SK-N-SH (cell line): ENCODE results near the gene ITGA8. TPM values are rescaled to one million over a fixed set of nuclear protein-coding genes. Genes with fewer than 3 reads are reported as not detected.

Source experiments
- CTCF ChIA-PET: fragments of 300-600, 350-600 bp; formaldehyde crosslinking; extraction: SDS; loops from one replicate; lab custom pipeline; 2021; lab: Yijun Ruan, JAX
- POLR2A ChIA-PET: fragments of 350-600 bp; sonication (Branson Sonifier 250); formaldehyde crosslinking; extraction: SDS; loops from one replicate; lab custom pipeline; 2020; ENCODE audit warnings: antibody characterized with exemption, inconsistent platforms; lab: Yijun Ruan, JAX
- DNase-seq: peaks from one replicate; pipeline ENCODE4 v3.0.0; 2012
- H2AFZ ChIP-seq: fragments of 200-600 bp; sonication (generic); 2 replicates; pipeline ENCODE4 v1.8.1; 2016; ENCODE audit warnings: antibody characterized with exemption, mild to moderate bottlenecking, low read depth
- H3F3A ChIP-seq: fragments of 200-600 bp; sonication (generic); replicated peaks from 2 replicates; pipeline ENCODE3; 2016; ENCODE audit warnings: antibody characterized with exemption, mild to moderate bottlenecking; ENCODE audit not compliant: insufficient read depth
- H3K27ac ChIP-seq, 2 experiments: fragments of 200-500 bp in 1 of 2; fragments of 200-600 bp in 1 of 2; sonication (Bioruptor generic) in 1 of 2; sonication (generic), shearing (Covaris generic) in 1 of 2; 2 replicates each; pipeline versions ENCODE4 v1.5.1 to v1.6.1; 2014 to 2016; ENCODE audit warnings: low read depth in 2 of 2, inconsistent platforms in 1 of 2, low read length in 1 of 2, mild to moderate bottlenecking in 1 of 2, mixed read lengths in 1 of 2
- H3K27me3 ChIP-seq: fragments of 200-600 bp; sonication (generic), shearing (Covaris generic); 2 replicates; pipeline ENCODE4 v1.6.1; 2016; ENCODE audit warnings: mixed run types; ENCODE audit not compliant: insufficient read depth
- H3K36me3 ChIP-seq, 2 experiments: fragments of 200-500 bp in 1 of 2; fragments of 200-600 bp in 1 of 2; sonication (Bioruptor generic) in 1 of 2; sonication (generic) in 1 of 2; replicated peaks in 1 of 2; 2 replicates each; pipeline versions ENCODE3 to v1.5.1; 2014 to 2016; ENCODE audit warnings: low read length in 1 of 2, mild to moderate bottlenecking in 1 of 2; ENCODE audit not compliant: insufficient read depth in 2 of 2, control insufficient read depth in 1 of 2
- H3K4me1 ChIP-seq, 2 experiments: fragments of 200-500 bp in 1 of 2; fragments of 200-600 bp in 1 of 2; sonication (Bioruptor generic) in 1 of 2; sonication (generic), shearing (Covaris generic) in 1 of 2; 2 replicates each; pipeline versions ENCODE4 v1.5.1 to v1.6.1; 2014 to 2016; ENCODE audit warnings: low read depth in 1 of 2, low read length in 1 of 2, mixed run types in 1 of 2; ENCODE audit not compliant: insufficient read depth in 2 of 2, control insufficient read depth in 1 of 2
- H3K4me2 ChIP-seq: fragments of 200-600 bp; sonication (generic), shearing (Covaris generic); 2 replicates; pipeline ENCODE4 v1.6.1; 2017; ENCODE audit warnings: mixed run types
- H3K4me3 ChIP-seq, 2 experiments: fragments of 200-500 bp in 1 of 2; fragments of 200-600 bp in 1 of 2; sonication (Bioruptor generic) in 1 of 2; sonication (generic), shearing (Covaris generic) in 1 of 2; 2 replicates each; pipeline versions ENCODE4 v1.5.1 to v1.8.1; 2014 to 2016; ENCODE audit warnings: low read depth in 2 of 2, inconsistent platforms in 1 of 2, low read length in 1 of 2, mild to moderate bottlenecking in 1 of 2, mixed read lengths in 1 of 2, moderate library complexity in 1 of 2
- H3K79me2 ChIP-seq: fragments of 200-600 bp; sonication (generic); 2 replicates; pipeline ENCODE4 v1.8.1; 2017; ENCODE audit warnings: mild to moderate bottlenecking; ENCODE audit not compliant: insufficient read depth
- H3K9ac ChIP-seq: fragments of 200-600 bp; sonication (generic); 2 replicates; pipeline ENCODE4 v1.6.1; 2017; ENCODE audit warnings: mixed run types
- H3K9me2 ChIP-seq: fragments of 200-600 bp; sonication (generic); 2 replicates; pipeline ENCODE4 v1.6.1; 2017; ENCODE audit warnings: mixed run types
- H3K9me3 ChIP-seq: fragments of 200-600 bp; sonication (generic); 2 replicates; pipeline ENCODE4 v1.6.1; 2017; ENCODE audit warnings: mixed run types, mild to moderate bottlenecking, moderate library complexity
- H4K20me1 ChIP-seq: fragments of 200-600 bp; sonication (generic); 2 replicates; pipeline ENCODE4 v1.6.1; 2017; ENCODE audit warnings: mild to moderate bottlenecking, mixed run types; ENCODE audit not compliant: insufficient read depth
- EP300 ChIP-seq, 2 experiments: IDR thresholded peaks; 2 replicates each; pipeline versions ENCODE4 v1.4.0 to v1.6.1; 2012; ENCODE audit warnings: borderline replicate concordance in 1 of 2, low read depth in 1 of 2, low read length in 1 of 2
- FOXM1 ChIP-seq: IDR thresholded peaks from 2 replicates; pipeline ENCODE4 v1.4.0; 2012; ENCODE audit warnings: low read depth, mild to moderate bottlenecking
- GATA2 ChIP-seq: sonication (generic); formaldehyde crosslinking; IDR thresholded peaks from 2 replicates; pipeline ENCODE4 v1.5.0; 2020; ENCODE audit warnings: mild to moderate bottlenecking, missing genetic modification reagents
- NRF1 ChIP-seq: IDR thresholded peaks from 2 replicates; pipeline ENCODE4 v1.6.1; 2012; ENCODE audit warnings: low read depth, mild to moderate bottlenecking, low read length
- RAD21 ChIP-seq: IDR thresholded peaks from 2 replicates; pipeline ENCODE4 v1.6.1; 2012; ENCODE audit warnings: mild to moderate bottlenecking, low read length
- TAF1 ChIP-seq: IDR thresholded peaks from 2 replicates; pipeline ENCODE4 v1.6.1; 2012; ENCODE audit warnings: low read depth, mild to moderate bottlenecking, low read length, moderate library complexity, borderline replicate concordance
- WGBS: methylation state at CpG from one replicate; pipeline ENCODE4 v1.1.6; 2017; ENCODE audit warnings: low lambda C conversion rate; 5-methylcytosine and 5-hydroxymethylcytosine counted together
- polyA plus RNA-seq, 3 experiments: library from polyadenylated mRNA; depleted of rRNA; stranded (reverse); fragments of >200 nt; gene quantifications; 2 replicates each; pipeline ENCODE4 v1.2.3, GENCODE V29; 2012
- TF ChIP-seq, protein P1 (sequence below): IDR thresholded peaks from 2 replicates; pipeline ENCODE4 v1.4.0; 2012; ENCODE audit warnings: low read depth
- TF ChIP-seq, protein P2 (sequence below): IDR thresholded peaks from 2 replicates; pipeline ENCODE4 v1.4.0; 2012; ENCODE audit warnings: low read depth, borderline replicate concordance
- TF ChIP-seq, protein P3 (sequence below): IDR thresholded peaks from 2 replicates; pipeline ENCODE4 v1.6.1; 2012; ENCODE audit warnings: mild to moderate bottlenecking, low read depth, low read length, moderate library complexity
- TF ChIP-seq, protein P4 (sequence below): fragments of 150-350 bp; IDR thresholded peaks from 2 replicates; pipeline ENCODE4 v1.6.1; 2016; ENCODE audit warnings: mild to moderate bottlenecking, low read depth, low read length

The ITGA8 gene
- polyA plus RNA-seq, 1 of the 3 experiments (the other 2 are of a cell fraction): not detected

GRCh38 chr10:15588635-15589508 is 130.8 kb downstream of the ITGA8 start:
- TF ChIP-seq, protein P1, sequence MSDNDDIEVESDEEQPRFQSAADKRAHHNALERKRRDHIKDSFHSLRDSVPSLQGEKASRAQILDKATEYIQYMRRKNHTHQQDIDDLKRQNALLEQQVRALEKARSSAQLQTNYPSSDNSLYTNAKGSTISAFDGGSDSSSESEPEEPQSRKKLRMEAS: no peak
- TF ChIP-seq NRF1: no peak
- TF ChIP-seq, protein P2, sequence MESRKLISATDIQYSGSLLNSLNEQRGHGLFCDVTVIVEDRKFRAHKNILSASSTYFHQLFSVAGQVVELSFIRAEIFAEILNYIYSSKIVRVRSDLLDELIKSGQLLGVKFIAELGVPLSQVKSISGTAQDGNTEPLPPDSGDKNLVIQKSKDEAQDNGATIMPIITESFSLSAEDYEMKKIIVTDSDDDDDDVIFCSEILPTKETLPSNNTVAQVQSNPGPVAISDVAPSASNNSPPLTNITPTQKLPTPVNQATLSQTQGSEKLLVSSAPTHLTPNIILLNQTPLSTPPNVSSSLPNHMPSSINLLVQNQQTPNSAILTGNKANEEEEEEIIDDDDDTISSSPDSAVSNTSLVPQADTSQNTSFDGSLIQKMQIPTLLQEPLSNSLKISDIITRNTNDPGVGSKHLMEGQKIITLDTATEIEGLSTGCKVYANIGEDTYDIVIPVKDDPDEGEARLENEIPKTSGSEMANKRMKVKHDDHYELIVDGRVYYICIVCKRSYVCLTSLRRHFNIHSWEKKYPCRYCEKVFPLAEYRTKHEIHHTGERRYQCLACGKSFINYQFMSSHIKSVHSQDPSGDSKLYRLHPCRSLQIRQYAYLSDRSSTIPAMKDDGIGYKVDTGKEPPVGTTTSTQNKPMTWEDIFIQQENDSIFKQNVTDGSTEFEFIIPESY: no peak
- TF ChIP-seq, protein P3, sequence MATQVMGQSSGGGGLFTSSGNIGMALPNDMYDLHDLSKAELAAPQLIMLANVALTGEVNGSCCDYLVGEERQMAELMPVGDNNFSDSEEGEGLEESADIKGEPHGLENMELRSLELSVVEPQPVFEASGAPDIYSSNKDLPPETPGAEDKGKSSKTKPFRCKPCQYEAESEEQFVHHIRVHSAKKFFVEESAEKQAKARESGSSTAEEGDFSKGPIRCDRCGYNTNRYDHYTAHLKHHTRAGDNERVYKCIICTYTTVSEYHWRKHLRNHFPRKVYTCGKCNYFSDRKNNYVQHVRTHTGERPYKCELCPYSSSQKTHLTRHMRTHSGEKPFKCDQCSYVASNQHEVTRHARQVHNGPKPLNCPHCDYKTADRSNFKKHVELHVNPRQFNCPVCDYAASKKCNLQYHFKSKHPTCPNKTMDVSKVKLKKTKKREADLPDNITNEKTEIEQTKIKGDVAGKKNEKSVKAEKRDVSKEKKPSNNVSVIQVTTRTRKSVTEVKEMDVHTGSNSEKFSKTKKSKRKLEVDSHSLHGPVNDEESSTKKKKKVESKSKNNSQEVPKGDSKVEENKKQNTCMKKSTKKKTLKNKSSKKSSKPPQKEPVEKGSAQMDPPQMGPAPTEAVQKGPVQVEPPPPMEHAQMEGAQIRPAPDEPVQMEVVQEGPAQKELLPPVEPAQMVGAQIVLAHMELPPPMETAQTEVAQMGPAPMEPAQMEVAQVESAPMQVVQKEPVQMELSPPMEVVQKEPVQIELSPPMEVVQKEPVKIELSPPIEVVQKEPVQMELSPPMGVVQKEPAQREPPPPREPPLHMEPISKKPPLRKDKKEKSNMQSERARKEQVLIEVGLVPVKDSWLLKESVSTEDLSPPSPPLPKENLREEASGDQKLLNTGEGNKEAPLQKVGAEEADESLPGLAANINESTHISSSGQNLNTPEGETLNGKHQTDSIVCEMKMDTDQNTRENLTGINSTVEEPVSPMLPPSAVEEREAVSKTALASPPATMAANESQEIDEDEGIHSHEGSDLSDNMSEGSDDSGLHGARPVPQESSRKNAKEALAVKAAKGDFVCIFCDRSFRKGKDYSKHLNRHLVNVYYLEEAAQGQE: no peak
- no peak for TF ChIP-seq TAF1
- no peak for TF ChIP-seq EP300 (IDR thresholded peaks at IDR 0.05; ENCODE audit: borderline replicate concordance in 1 of 2, low read depth in 1 of 2, low read length in 1 of 2)
- TF ChIP-seq GATA2: no peak
- TF ChIP-seq, protein P4, sequence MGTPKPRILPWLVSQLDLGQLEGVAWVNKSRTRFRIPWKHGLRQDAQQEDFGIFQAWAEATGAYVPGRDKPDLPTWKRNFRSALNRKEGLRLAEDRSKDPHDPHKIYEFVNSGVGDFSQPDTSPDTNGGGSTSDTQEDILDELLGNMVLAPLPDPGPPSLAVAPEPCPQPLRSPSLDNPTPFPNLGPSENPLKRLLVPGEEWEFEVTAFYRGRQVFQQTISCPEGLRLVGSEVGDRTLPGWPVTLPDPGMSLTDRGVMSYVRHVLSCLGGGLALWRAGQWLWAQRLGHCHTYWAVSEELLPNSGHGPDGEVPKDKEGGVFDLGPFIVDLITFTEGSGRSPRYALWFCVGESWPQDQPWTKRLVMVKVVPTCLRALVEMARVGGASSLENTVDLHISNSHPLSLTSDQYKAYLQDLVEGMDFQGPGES: no peak
- no peak for TF ChIP-seq RAD21
- TF ChIP-seq FOXM1: no peak
- Histone ChIP-seq H3F3A (no peaks in the 10 kb centered on the region), H3K9me3 (no peaks in the 10 kb centered on the region), H3K4me1 (no peaks in the 10 kb centered on the region; a peak in 1 of 4 replicates), H3K27me3 (no peaks in the 10 kb centered on the region), H4K20me1 (no peaks in the 10 kb centered on the region), H3K79me2 (no peaks in the 10 kb centered on the region), H3K9ac (no peak overlapping the region), H3K4me2 (no peak overlapping the region), H3K9me2 (no peaks in the 10 kb centered on the region), H3K4me3 (no peak overlapping the region), H2AFZ (no peak overlapping the region), H3K27ac (no peak overlapping the region), H3K36me3 (no peaks in the 10 kb centered on the region)
- no peak for DNase-seq
- WGBS: 37% methylated on average over 9 of the region's 9 CpGs
- ChIA-PET POLR2A (no interaction called here), CTCF (no interaction called here)
